NB4 (cell line): ENCODE measurements around the gene OBP2A.

ENCODE experiments used
- POLR2A ChIP-seq: IDR thresholded peaks from 2 replicates; pipeline ENCODE4 v1.6.1; 2011; ENCODE audit warnings: mild to moderate bottlenecking; ENCODE audit not compliant: insufficient read length; ENCODE audit errors: extremely low read depth
- TF ChIP-seq, protein P1 (sequence below): IDR thresholded peaks from one replicate; pipeline ENCODE4 v1.5.1; 2012; ENCODE audit warnings: low read depth, low read length
- TF ChIP-seq, protein P2 (sequence below): IDR thresholded peaks from 2 replicates; pipeline ENCODE4 v1.6.1; 2011; ENCODE audit warnings: low read depth, low read length

DNA sequence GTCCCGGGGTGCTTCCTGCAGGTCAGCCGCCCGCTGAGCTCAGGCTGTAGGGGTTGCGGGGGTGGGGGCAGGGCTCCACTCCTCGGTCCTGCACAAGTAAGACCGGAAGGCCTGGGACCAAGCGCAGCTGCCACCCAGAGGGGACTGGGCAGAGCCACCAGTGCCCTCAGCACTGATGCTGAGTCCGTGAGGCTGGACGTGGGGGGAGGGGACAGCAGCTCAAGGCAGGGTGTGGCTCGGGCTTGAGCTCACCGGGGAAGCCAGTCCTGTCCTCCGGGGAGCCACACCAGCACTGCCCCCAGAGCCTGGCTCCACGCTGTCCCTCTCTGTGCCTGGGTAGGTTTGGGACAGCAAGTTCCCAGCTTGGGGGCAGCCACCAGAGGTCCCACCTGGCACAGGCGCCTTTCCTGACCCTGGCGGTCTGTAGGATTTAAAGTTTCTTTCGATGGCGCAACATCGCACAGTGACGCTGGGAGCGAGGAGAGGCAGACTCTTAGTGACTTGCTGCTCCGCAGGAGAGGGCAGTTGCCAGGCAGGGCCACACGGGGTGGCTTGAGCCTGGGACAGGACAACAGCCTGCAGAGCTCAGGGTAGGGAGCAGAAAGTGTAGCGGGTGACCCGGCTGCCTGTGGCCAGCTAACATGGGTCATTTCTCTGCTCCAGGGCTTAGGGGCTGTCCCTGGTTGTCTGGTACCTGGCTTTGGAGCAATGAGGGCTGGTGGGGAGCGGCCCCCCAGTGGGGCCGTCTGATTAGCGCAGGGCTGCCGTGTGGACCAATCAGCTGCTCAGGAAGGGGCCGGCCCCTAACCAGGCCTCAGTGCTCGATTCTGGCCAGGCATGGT is 19.0 kb upstream of the OBP2A start:
- TF ChIP-seq, protein P1, sequence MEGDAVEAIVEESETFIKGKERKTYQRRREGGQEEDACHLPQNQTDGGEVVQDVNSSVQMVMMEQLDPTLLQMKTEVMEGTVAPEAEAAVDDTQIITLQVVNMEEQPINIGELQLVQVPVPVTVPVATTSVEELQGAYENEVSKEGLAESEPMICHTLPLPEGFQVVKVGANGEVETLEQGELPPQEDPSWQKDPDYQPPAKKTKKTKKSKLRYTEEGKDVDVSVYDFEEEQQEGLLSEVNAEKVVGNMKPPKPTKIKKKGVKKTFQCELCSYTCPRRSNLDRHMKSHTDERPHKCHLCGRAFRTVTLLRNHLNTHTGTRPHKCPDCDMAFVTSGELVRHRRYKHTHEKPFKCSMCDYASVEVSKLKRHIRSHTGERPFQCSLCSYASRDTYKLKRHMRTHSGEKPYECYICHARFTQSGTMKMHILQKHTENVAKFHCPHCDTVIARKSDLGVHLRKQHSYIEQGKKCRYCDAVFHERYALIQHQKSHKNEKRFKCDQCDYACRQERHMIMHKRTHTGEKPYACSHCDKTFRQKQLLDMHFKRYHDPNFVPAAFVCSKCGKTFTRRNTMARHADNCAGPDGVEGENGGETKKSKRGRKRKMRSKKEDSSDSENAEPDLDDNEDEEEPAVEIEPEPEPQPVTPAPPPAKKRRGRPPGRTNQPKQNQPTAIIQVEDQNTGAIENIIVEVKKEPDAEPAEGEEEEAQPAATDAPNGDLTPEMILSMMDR = no peak
- TF ChIP-seq, protein P2, sequence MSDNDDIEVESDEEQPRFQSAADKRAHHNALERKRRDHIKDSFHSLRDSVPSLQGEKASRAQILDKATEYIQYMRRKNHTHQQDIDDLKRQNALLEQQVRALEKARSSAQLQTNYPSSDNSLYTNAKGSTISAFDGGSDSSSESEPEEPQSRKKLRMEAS = no peak
- no peak for TF ChIP-seq POLR2A
